T-cell (primary cell): ENCODE measurements around the gene TYSND1. TPM values are rescaled to one million over a fixed set of nuclear protein-coding genes. Genes with fewer than 3 reads are reported as not detected.

ENCODE experiments used
- ATAC-seq, 4 experiments: fragments of 200-7000 bp in 3 of 4; fragments of 150-1000 bp in 1 of 4; cut with Tn5 transposase; replicated peaks in 1 of 4; 1 replicate in 3 of 4; 2 replicates in 1 of 4; pipeline ENCODE4 v1.10.0; 2021; ENCODE audit warnings: moderate library complexity in 3 of 4, mild to moderate bottlenecking in 2 of 4, moderate number of reproducible peaks in 1 of 4
- CTCF ChIA-PET, 2 donors: fragments of 300-600 bp; sonication (Branson Sonifier 250); formaldehyde crosslinking; loops; one replicate each; lab custom pipeline; 2022; ENCODE audit warnings: antibody characterized with exemption in 2 of 2; lab: Charles Lee
- POLR2A ChIA-PET, 2 donors: fragments of 300-600 bp; sonication (Branson Sonifier 250); formaldehyde crosslinking; loops; one replicate each; lab custom pipeline; 2022; ENCODE audit warnings: antibody characterized with exemption in 2 of 2; lab: Charles Lee
- DNase-seq, 35 experiments: peaks; one replicate each; pipeline versions ENCODE4 v3.0.0 to v3.0.0-alpha.2; 2013 to 2023
- H3K27ac ChIP-seq: one replicate; pipeline ENCODE4 v1.5.1; 2013; ENCODE audit warnings: low read length
- H3K27me3 ChIP-seq, 2 experiments: replicated peaks in 1 of 2; 1 replicate in 1 of 2; 2 replicates in 1 of 2; pipeline versions ENCODE4 v1.6.1 to v1.7.0; 2013; ENCODE audit warnings: low read length in 1 of 2, mixed read lengths in 1 of 2; ENCODE audit not compliant: control insufficient read depth in 2 of 2, insufficient read depth in 2 of 2; ENCODE audit errors: extremely low read depth in 1 of 2
- H3K36me3 ChIP-seq, 2 donors: 1 replicate in 1 of 2; 2 replicates in 1 of 2; pipeline versions ENCODE4 v1.6.1 to v1.7.0; 2013; ENCODE audit warnings: low read length in 1 of 2; ENCODE audit not compliant: control insufficient read depth in 2 of 2, insufficient read depth in 1 of 2; ENCODE audit errors: extremely low read depth in 1 of 2
- H3K4me1 ChIP-seq, 2 experiments: 1 replicate in 1 of 2; 2 replicates in 1 of 2; pipeline versions ENCODE4 v1.6.1 to v1.7.0; 2013; ENCODE audit warnings: low read length in 2 of 2, mixed read lengths in 1 of 2; ENCODE audit not compliant: insufficient read depth in 2 of 2, control insufficient read depth in 1 of 2; ENCODE audit errors: extremely low read depth in 1 of 2
- H3K4me3 ChIP-seq, 2 donors: 1 replicate in 1 of 2; 2 replicates in 1 of 2; pipeline versions ENCODE4 v1.5.1 to v1.7.0; 2013; ENCODE audit warnings: mild to moderate bottlenecking in 2 of 2, low read length in 1 of 2, moderate library complexity in 1 of 2; ENCODE audit not compliant: control insufficient read depth in 1 of 2; ENCODE audit errors: extremely low read depth in 1 of 2
- H3K9me3 ChIP-seq: 2 replicates; pipeline ENCODE4 v1.7.0; 2013
- H3K27ac Mint-ChIP-seq, 2 donors: one replicate each; pipeline ENCODE4 v1.8.0; 2020 to 2021; ENCODE audit warnings: mild to moderate bottlenecking in 2 of 2, mixed read lengths in 2 of 2
- H3K27me3 Mint-ChIP-seq, 2 donors: one replicate each; pipeline ENCODE4 v1.8.0; 2021 to 2022; ENCODE audit warnings: mixed read lengths in 2 of 2
- H3K36me3 Mint-ChIP-seq: one replicate; pipeline ENCODE4 v1.8.0; 2021; ENCODE audit warnings: mixed read lengths
- H3K4me1 Mint-ChIP-seq, 3 donors: one replicate each; pipeline ENCODE4 v1.8.0; 2020 to 2022; ENCODE audit warnings: mixed read lengths in 3 of 3, mild to moderate bottlenecking in 1 of 3
- H3K4me3 Mint-ChIP-seq, 3 donors: one replicate each; pipeline ENCODE4 v1.8.0; 2020 to 2022; ENCODE audit warnings: mild to moderate bottlenecking in 3 of 3, mixed read lengths in 3 of 3, moderate library complexity in 3 of 3
- H3K9me3 Mint-ChIP-seq, 3 donors: one replicate each; pipeline ENCODE4 v1.8.0; 2020 to 2022; ENCODE audit warnings: mixed read lengths in 3 of 3
- WGBS: methylation state at CpG from one replicate; pipeline ENCODE4 v1.1.5; 2013; ENCODE audit warnings: missing lambda C conversion rate; ENCODE audit not compliant: insufficient coverage; 5-methylcytosine and 5-hydroxymethylcytosine counted together
- total RNA-seq, 35 experiments: library from RNA in 6 of 35; stranded (reverse) in 6 of 35; fragments of 120-200 nt in 1 of 35; gene quantifications; one replicate each; pipeline versions ENCODE4 v1.2.1 to v1.2.4 and lab custom pipeline; 2013 to 2026

TYSND1 gene
- total RNA-seq, 5 donors from 2014 or later (not counting 1 experiment from before 2014, with no cell fraction given): 18.3 to 41.0 (median 38.7) TPM

DNA sequence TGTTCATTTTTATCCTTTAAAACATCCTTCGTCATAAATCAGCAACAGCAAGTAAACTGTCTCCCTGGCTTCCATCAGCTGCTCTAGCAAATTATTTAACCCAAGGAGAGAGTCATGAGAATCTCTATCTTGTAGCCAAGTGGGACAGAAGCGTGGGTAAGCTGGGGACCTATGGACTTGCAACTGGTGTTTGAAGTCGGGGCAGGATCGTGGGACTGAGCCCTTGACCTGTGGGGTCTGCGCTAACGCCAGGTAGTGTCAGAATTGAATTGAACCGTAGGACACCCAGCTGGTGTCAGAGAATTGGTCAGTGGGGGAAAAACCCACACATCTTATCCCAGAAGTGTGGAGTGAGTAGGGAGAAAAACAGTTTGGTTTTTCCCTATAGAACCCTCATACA lies 27.3 kb downstream of the TYSND1 start:
- POLR2A ChIA-PET: interaction anchor here in 1 of 2 donors (1.2 kb wide), 1 partner anchor 27 kb away, joined by 6 read pairs; the partner anchor contains the start of gene TYSND1
- Mint-ChIP-seq H3K4me1 (peaks cover 6 to 8% (median 8%) of the 10 kb centered on the region in 3 donors), H3K4me3 (no peak overlapping the region), H3K36me3 (peaks cover 14% of the 10 kb centered on the region), H3K9me3 (no peaks in the 10 kb centered on the region), H3K27me3 (no peaks in the 10 kb centered on the region), H3K27ac (no peak overlapping the region)
- H3K9me3 ChIP-seq: no peaks in the 10 kb centered on the region
- DNase-seq: no peak
- H3K27ac ChIP-seq: no peak overlapping the region
- CTCF ChIA-PET: interaction anchor here (0.6 to 1.4 kb wide), 4 partner anchors 19 to 308 kb away, joined by 3 to 5 read pairs (median 4); partner anchors contain the start of gene TYSND1 (in 1 of the 2)
- WGBS: no CpG with 5 or more reads among the region's 7 CpGs
- no peaks in the 10 kb centered on the region for H3K27me3 ChIP-seq
- peaks cover 0 to 10% of the 10 kb centered on the region in 2 experiments for H3K4me1 ChIP-seq
- peaks cover 5 to 7% of the 10 kb centered on the region in 2 donors for H3K36me3 ChIP-seq
- H3K4me3 ChIP-seq: no peak overlapping the region
- ATAC-seq: no peak

- ATAC-seq: no peak
- ChIA-PET POLR2A (interaction anchor here in 1 of 2 donors (1.2 kb wide), 1 partner anchor 28 kb away, joined by 6 read pairs; the partner anchor contains the start of gene TYSND1), CTCF (interaction anchor here (1.1 to 1.4 kb wide), 3 partner anchors 28 to 32 kb away, joined by 3 to 5 read pairs (median 3); partner anchors contain the start of gene TYSND1 (in 2 of the 2))
- Mint-ChIP-seq H3K9me3 (no peaks in the 10 kb centered on the region), H3K36me3 (peaks cover 16% of the 10 kb centered on the region), H3K27ac (no peak overlapping the region), H3K27me3 (no peaks in the 10 kb centered on the region), H3K4me3 (no peak overlapping the region), H3K4me1 (peaks cover 6 to 8% (median 8%) of the 10 kb centered on the region in 3 donors)
- DNase-seq: no peak
- H3K4me3 ChIP-seq: no peak overlapping the region
- no peak overlapping the region for H3K27ac ChIP-seq
- no CpG with 5 or more reads among the region's 3 CpGs for WGBS
- H3K36me3 ChIP-seq: peaks cover 5 to 14% of the 10 kb centered on the region in 2 donors
- H3K4me1 ChIP-seq: peaks cover 0 to 10% of the 10 kb centered on the region in 2 experiments
- no peaks in the 10 kb centered on the region for H3K27me3 ChIP-seq
- no peaks in the 10 kb centered on the region for H3K9me3 ChIP-seq
Observed at GRCh38 chr10:70118196-70118595, 28.3 kb downstream of the TYSND1 start.

DNA sequence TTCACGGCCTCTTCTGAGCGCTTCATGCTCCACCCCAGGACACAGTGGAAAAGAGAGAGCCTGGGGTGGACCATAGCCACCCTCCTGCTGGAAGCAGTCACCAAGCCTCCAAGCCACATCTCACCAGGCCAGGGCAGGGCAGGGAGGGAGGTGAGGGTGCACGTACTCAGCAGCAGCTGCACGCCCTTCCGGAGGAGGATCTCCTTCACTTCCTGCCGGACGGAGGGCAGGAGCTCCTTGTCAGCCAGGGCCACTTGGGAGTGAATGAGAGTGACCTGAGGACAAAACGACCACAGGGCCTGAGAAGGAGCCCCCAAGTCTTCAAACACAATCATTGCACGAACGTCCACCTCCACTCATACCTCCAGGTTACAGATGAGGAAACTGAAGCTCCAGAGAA lies 28.9 kb downstream of the TYSND1 start:
- 100% methylated on average over 1 of the region's 10 CpGs for whole genome bisulfite sequencing
- H3K9me3 Mint-ChIP-seq: no peaks in the 10 kb centered on the region
- ATAC-seq (no peak), DNase-seq (no peak)
- Histone ChIP-seq H3K9me3 (no peaks in the 10 kb centered on the region), H3K4me3 (no peak overlapping the region), H3K4me1 (peaks cover 0 to 10% of the 10 kb centered on the region in 2 experiments), H3K27ac (no peak overlapping the region), H3K27me3 (no peaks in the 10 kb centered on the region), H3K36me3 (peaks cover 5 to 14% of the 10 kb centered on the region in 2 donors)
- peaks cover 19% of the 10 kb centered on the region for H3K36me3 Mint-ChIP-seq
- H3K27me3 Mint-ChIP-seq: no peaks in the 10 kb centered on the region
- no peak overlapping the region for H3K4me3 Mint-ChIP-seq
- peaks cover 6 to 8% (median 8%) of the 10 kb centered on the region in 3 donors for H3K4me1 Mint-ChIP-seq
- POLR2A ChIA-PET: interaction anchor here in 1 of 2 donors (0.6 kb wide), 1 partner anchor 51 kb away, joined by 3 read pairs; no protein-coding TSS in a partner anchor
- CTCF ChIA-PET: interaction anchor here (1.1 to 2.7 kb wide), 3 partner anchors 28 to 33 kb away, joined by 3 to 23 read pairs (median 3); partner anchors contain the start of gene TYSND1 (in 2 of the 2)
- H3K27ac Mint-ChIP-seq: no peak overlapping the region

DNA sequence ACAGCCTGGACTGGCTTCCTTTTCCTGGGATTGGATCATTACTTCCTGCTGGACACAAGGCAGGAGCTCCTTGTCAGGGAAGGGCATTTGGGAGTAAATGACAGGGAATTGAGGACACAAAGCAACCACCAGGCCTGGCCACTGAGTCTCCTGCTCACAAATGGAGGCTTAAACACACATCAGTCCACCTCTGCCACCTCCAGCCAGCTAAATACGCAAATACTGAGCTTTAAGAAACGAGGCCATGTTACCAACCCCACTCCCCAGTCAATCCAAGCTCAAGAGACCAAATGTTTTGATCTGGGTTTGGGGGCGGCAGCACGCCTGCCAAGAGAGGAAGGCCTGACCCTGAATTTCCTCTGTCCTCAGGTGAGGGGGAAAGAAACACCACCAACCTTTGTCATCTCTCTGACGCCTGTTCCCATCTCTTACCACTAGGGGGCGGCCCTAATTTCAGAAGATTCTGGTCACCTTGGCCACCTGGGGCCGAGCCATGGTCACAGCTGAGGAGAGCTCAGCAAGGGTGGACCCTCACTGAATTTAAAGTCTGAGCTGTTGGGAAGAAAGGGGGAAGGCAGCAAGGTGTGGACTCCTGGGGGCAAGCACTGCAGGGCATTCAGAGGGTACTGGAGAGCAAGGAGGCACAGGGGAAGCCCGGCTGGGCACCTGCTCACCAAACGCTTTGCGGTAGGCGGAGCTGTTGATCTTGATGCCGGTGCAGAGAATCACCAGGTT lies 30.4 kb downstream of the TYSND1 start:
- Mint-ChIP-seq H3K4me1 (peaks cover 6 to 8% (median 8%) of the 10 kb centered on the region in 3 donors), H3K27me3 (no peaks in the 10 kb centered on the region), H3K9me3 (no peaks in the 10 kb centered on the region), H3K4me3 (no peak overlapping the region), H3K27ac (no peak overlapping the region), H3K36me3 (peaks cover 23% of the 10 kb centered on the region)
- DNase-seq: peak in 28 of 35 experiments; percentile 14 to 74 (median 44)
- 40% methylated on average over 6 of the region's 12 CpGs for WGBS
- CTCF ChIA-PET: interaction anchor here (0.6 to 2.7 kb wide), 19 partner anchors 10 to 248 kb away, joined by 3 to 23 read pairs (median 4); partner anchors contain the start of gene TYSND1 (in 2 of the 2)
- Histone ChIP-seq H3K27me3 (no peaks in the 10 kb centered on the region), H3K4me3 (no peak overlapping the region), H3K36me3 (peaks cover 7 to 25% of the 10 kb centered on the region in 2 donors), H3K27ac (no peak overlapping the region), H3K4me1 (peaks cover 0 to 10% of the 10 kb centered on the region in 2 experiments), H3K9me3 (no peaks in the 10 kb centered on the region)
- POLR2A ChIA-PET: interaction anchor here in 1 of 2 donors (0.6 kb wide), 1 partner anchor 508 kb away, joined by 3 read pairs; no protein-coding TSS in a partner anchor
- ATAC-seq: peak; percentile 64 to 86 (median 75)

DNA sequence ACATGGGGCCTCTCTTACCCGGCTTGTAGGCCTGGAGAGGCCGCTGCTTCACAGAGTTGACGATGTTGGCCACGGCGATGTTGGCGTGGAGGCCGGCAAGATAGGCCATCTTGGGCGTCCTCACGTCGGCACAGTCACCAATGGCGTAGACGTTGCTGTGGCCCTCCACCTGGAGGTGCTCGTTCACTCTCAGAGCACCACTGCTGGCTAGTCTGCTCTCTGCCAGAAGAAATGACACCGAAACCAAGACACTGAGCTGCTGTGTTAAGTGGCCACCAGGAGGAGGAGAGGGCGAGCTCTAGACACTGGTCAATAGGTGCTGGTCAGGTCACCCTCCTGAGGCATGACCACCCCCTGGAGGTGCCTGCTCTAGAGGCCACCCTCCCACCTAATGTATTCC lies 31.6 kb downstream of the TYSND1 start:
- no peak for DNase-seq
- H3K36me3 Mint-ChIP-seq: peaks cover 23% of the 10 kb centered on the region
- no peak for ATAC-seq
- H3K4me3 Mint-ChIP-seq: no peak overlapping the region
- no peak overlapping the region for H3K4me3 ChIP-seq
- H3K27ac ChIP-seq: no peak overlapping the region
- CTCF ChIA-PET: interaction anchor here (1.0 to 2.7 kb wide), 7 partner anchors 11 to 54 kb away, joined by 3 to 23 read pairs (median 8); partner anchors contain the start of gene TYSND1 (in 2 of the 2)
- POLR2A ChIA-PET: no interaction called here
- H3K27me3 ChIP-seq: no peaks in the 10 kb centered on the region
- peaks cover 5 to 30% of the 10 kb centered on the region in 2 donors for H3K36me3 ChIP-seq
- no peaks in the 10 kb centered on the region for H3K27me3 Mint-ChIP-seq
- H3K9me3 Mint-ChIP-seq: no peaks in the 10 kb centered on the region
- H3K9me3 ChIP-seq: no peaks in the 10 kb centered on the region
- H3K4me1 ChIP-seq: peaks cover 0 to 10% of the 10 kb centered on the region in 2 experiments
- H3K4me1 Mint-ChIP-seq: peaks cover 6 to 8% (median 8%) of the 10 kb centered on the region in 3 donors
- 95% methylated on average over 14 of the region's 15 CpGs for WGBS
- H3K27ac Mint-ChIP-seq: no peak overlapping the region

- no peaks in the 10 kb centered on the region for H3K27me3 ChIP-seq
- 100% methylated on average over 1 of the region's 8 CpGs for WGBS
- no peak for DNase-seq
- peaks cover 26% of the 10 kb centered on the region for H3K36me3 Mint-ChIP-seq
- H3K27ac ChIP-seq: no peak overlapping the region
- ATAC-seq: no peak
- H3K27ac Mint-ChIP-seq: no peak overlapping the region
- no peak overlapping the region for H3K4me3 ChIP-seq
- H3K4me3 Mint-ChIP-seq: no peak overlapping the region
- POLR2A ChIA-PET: no interaction called here
- CTCF ChIA-PET: no interaction called here
- peaks cover 0 to 10% of the 10 kb centered on the region in 2 experiments for H3K4me1 ChIP-seq
- peaks cover 5 to 44% of the 10 kb centered on the region in 2 donors for H3K36me3 ChIP-seq
- H3K9me3 ChIP-seq: no peaks in the 10 kb centered on the region
- peaks cover 8% of the 10 kb centered on the region in 3 donors for H3K4me1 Mint-ChIP-seq
- no peaks in the 10 kb centered on the region for H3K9me3 Mint-ChIP-seq
- H3K27me3 Mint-ChIP-seq: no peaks in the 10 kb centered on the region
Observed at GRCh38 chr10:70112071-70112470, 34.4 kb downstream of the TYSND1 start.
